BLaER1 (cell line): ENCODE measurements around the gene G6PD.
"Not testable (repeated sequence)": the region's sequence is repeated elsewhere in the genome, so short reads cannot be mapped to it uniquely, and the experiment has no call there.

ENCODE experiments used
- H3K27ac ChIP-seq: shearing (Covaris generic); formaldehyde crosslinking; 2 replicates; pipeline ENCODE4 v1.8.1; 2022
- H3K27me3 ChIP-seq: shearing (Covaris generic); formaldehyde crosslinking; 2 replicates; pipeline ENCODE4 v1.8.1; 2022
- H3K36me3 ChIP-seq: shearing (Covaris generic); formaldehyde crosslinking; 2 replicates; pipeline ENCODE4 v1.8.1; 2022
- H3K4me1 ChIP-seq: shearing (Covaris generic); formaldehyde crosslinking; 2 replicates; pipeline ENCODE4 v1.8.1; 2022
- H3K4me2 ChIP-seq: shearing (Covaris generic); formaldehyde crosslinking; 2 replicates; pipeline ENCODE4 v1.8.1; 2022
- H3K4me3 ChIP-seq: shearing (Covaris generic); formaldehyde crosslinking; 2 replicates; pipeline ENCODE4 v1.8.1; 2022
- H3K9ac ChIP-seq: shearing (Covaris generic); formaldehyde crosslinking; 2 replicates; pipeline ENCODE4 v1.8.1; 2022
- H3K9me3 ChIP-seq: shearing (Covaris generic); formaldehyde crosslinking; 2 replicates; pipeline ENCODE4 v1.8.1; 2022
- H4K20me1 ChIP-seq: shearing (Covaris generic); formaldehyde crosslinking; 2 replicates; pipeline ENCODE4 v1.8.1; 2022
- Cebpa-rat ChIP-seq: shearing (Covaris generic); IDR thresholded peaks from 2 replicates; pipeline ENCODE4 v1.8.1; 2022

The G6PD gene

DNA sequence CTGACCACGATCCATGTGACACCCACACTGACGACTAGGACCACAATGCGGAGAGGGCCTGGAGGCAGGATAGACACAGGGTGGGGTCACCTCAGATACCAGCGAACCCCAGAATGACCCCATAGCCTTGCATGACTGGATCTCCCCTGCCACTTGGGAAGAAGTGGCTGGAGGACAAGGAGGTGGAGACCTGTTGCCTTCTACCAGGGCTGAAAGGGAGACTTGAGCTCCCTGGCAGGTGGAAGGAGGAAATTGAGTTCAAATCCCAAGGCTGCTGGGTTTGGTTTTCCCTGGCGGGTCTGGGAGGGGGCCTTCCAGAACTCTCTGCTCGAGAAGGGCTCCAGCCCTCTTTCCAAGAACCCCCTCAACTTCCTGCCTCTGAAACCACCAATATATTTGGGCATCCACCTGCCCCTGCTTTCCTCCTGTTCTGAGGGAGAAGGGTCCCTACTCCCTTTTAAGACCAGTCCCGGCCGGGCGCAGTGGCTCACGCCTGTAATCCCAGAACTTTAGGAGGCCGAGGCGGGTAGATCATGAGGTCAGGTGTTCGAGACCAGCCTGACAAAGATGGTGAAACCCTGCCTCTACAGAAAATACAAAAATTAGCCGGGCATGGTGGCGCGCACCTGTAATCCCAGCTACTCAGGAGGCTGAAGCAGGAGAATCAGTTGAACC lies 33.6 kb downstream of the G6PD start:
- TF ChIP-seq Cebpa-rat = no peak
- H3K36me3 ChIP-seq = peaks cover 27% of the 10 kb centered on the region; the same call in 1 of the 2 replicates

GRCh38 chrX:154511761-154512160 lies 34.9 kb downstream of the G6PD start:
- peaks cover 41% of the 10 kb centered on the region for H3K9me3 ChIP-seq
- no peak overlapping the region for H3K4me3 ChIP-seq
- H3K27me3 ChIP-seq = peaks cover 31% of the 10 kb centered on the region
- peaks cover 40% of the 10 kb centered on the region for H3K4me1 ChIP-seq
- no peaks in the 10 kb centered on the region for H4K20me1 ChIP-seq
- H3K36me3 ChIP-seq = peaks cover 39% of the 10 kb centered on the region; the same call in 1 of the 2 replicates
- H3K9ac ChIP-seq = no peak overlapping the region
- peak overlapping the region; percentile 58 for H3K27ac ChIP-seq
- peak overlapping the region; percentile 52 for H3K4me2 ChIP-seq
- no peak for TF ChIP-seq Cebpa-rat

More for the DNA sequence above, 33.6 kb downstream of the G6PD start:
- Histone ChIP-seq H3K4me1 (peaks cover 44% of the 10 kb centered on the region), H3K9me3 (peaks cover 33% of the 10 kb centered on the region), H3K4me2 (no peak overlapping the region), H3K27ac (no peak overlapping the region), H3K27me3 (peaks cover 41% of the 10 kb centered on the region), H3K9ac (no peak overlapping the region), H4K20me1 (no peaks in the 10 kb centered on the region), H3K4me3 (no peak overlapping the region)

DNA sequence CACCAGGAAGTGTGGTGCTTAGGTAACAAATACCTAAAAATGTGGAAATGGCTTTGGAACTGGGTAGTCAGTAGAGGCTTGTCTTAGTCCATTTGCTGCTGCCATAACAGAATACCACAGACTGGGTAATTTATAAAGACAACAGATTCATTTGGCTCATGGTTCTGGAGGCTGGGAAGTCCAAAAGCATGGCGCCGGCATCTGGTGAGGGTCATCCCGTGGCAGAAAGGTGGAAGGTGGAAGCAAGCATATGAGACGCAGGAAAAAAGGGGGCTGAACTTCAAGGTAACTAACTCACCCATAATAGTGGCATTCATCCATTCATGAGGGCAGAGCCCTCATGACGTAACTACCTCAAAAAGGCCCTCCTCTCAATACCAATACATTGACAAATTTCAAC lies 37.2 kb downstream of the G6PD start:
- Histone ChIP-seq H3K9me3 (peaks cover 43% of the 10 kb centered on the region), H3K4me3 (no peak overlapping the region), H4K20me1 (no peaks in the 10 kb centered on the region), H3K27ac (no peak overlapping the region), H3K27me3 (peaks cover 37% of the 10 kb centered on the region), H3K4me2 (no peak overlapping the region), H3K9ac (no peak overlapping the region), H3K4me1 (peaks cover 29% of the 10 kb centered on the region), H3K36me3 (peaks cover 58% of the 10 kb centered on the region; the same call in 1 of the 2 replicates)
- no peak for TF ChIP-seq Cebpa-rat

GRCh38 chrX:154508384-154508745 lies 38.3 kb downstream of the G6PD start:
- Histone ChIP-seq H3K9ac (no peak overlapping the region), H3K4me1 (peaks cover 23% of the 10 kb centered on the region), H3K27me3 (peaks cover 37% of the 10 kb centered on the region), H3K9me3 (peaks cover 43% of the 10 kb centered on the region), H3K27ac (no peak overlapping the region), H3K4me3 (no peak overlapping the region), H3K4me2 (no peak overlapping the region), H4K20me1 (no peaks in the 10 kb centered on the region), H3K36me3 (peaks cover 58% of the 10 kb centered on the region; the same call in 1 of the 2 replicates)
- TF ChIP-seq Cebpa-rat = no peak

DNA sequence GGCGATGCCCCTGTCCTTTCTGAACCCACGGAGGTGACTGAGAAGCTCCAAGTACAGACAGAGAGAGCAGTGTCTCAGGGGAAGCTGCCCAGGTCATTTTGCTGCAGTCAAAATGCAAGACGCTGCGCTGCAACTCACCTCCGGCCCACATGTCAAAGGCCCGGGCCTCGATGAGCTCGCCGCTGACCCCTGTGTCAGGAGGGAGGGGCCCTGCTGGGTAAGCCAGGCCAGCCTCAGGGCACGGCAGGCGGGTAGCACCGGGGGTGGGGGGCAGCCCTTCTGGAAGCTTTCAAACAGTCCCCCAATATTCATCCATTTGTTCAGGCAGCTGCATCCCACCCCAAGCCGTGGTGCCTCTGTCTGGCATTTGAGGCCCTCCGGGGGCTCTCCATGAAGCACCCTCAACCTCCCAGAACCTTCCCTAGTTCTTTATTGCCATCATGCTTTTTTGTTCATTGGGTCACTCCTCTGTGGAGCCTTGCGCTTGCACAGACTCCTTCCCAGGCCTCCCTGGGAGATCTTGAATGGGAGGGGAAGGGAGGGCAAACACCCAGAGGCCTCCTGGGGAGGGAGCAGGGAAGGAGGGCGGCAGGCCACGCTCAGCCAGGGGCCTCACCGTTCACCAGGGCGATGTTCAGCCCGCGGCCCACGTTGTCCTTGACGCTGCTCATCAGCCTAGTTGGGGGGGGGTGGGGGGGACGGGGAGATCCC lies 38.8 kb downstream of the G6PD start:
- Histone ChIP-seq H3K9me3 (peaks cover 43% of the 10 kb centered on the region), H3K27me3 (peaks cover 39% of the 10 kb centered on the region)
- no peak for TF ChIP-seq Cebpa-rat

GRCh38 chrX:154506483-154507332 lies 39.9 kb downstream of the G6PD start:
- Histone ChIP-seq H3K36me3 (peaks cover 51% of the 10 kb centered on the region; the same call in 1 of the 2 replicates), H3K27ac (no peak overlapping the region), H3K9me3 (peaks cover 43% of the 10 kb centered on the region), H3K4me3 (no peak overlapping the region), H4K20me1 (no peaks in the 10 kb centered on the region), H3K27me3 (peaks cover 44% of the 10 kb centered on the region), H3K4me1 (peaks cover 7% of the 10 kb centered on the region), H3K9ac (no peak overlapping the region), H3K4me2 (no peak overlapping the region)
- no peak for TF ChIP-seq Cebpa-rat

More for the DNA sequence above, 38.8 kb downstream of the G6PD start:
- H3K27ac ChIP-seq = no peak overlapping the region
- no peak overlapping the region for H3K9ac ChIP-seq
- H3K4me3 ChIP-seq = no peak overlapping the region
- H3K36me3 ChIP-seq = peaks cover 58% of the 10 kb centered on the region; the same call in 1 of the 2 replicates
- H3K4me2 ChIP-seq = no peak overlapping the region
- peaks cover 18% of the 10 kb centered on the region for H3K4me1 ChIP-seq
- no peaks in the 10 kb centered on the region for H4K20me1 ChIP-seq

- Histone ChIP-seq H3K9ac (no peak overlapping the region), H3K9me3 (peaks cover 43% of the 10 kb centered on the region), H3K4me2 (no peak overlapping the region), H3K36me3 (peaks cover 50% of the 10 kb centered on the region; the same call in 1 of the 2 replicates), H3K27me3 (peaks cover 35% of the 10 kb centered on the region), H3K4me1 (no peaks in the 10 kb centered on the region), H4K20me1 (no peaks in the 10 kb centered on the region), H3K27ac (no peak overlapping the region), H3K4me3 (no peak overlapping the region)
- TF ChIP-seq Cebpa-rat = no peak
These were observed 40.9 kb downstream of the G6PD start for GRCh38 chrX:154505734-154506133.

GRCh38 chrX:154502989-154503388 lies 43.7 kb downstream of the G6PD start:
- Histone ChIP-seq H3K4me3 (no peak overlapping the region), H3K4me1 (0 out of 2 replicates have a peak, but pooled peaks cover under 1% of the 10 kb centered on the region), H3K9me3 (peaks cover 28% of the 10 kb centered on the region), H4K20me1 (no peaks in the 10 kb centered on the region), H3K27me3 (peaks cover 31% of the 10 kb centered on the region), H3K36me3 (peaks cover 31% of the 10 kb centered on the region; the same call in 1 of the 2 replicates), H3K4me2 (no peak overlapping the region), H3K9ac (no peak overlapping the region), H3K27ac (no peak overlapping the region)
- TF ChIP-seq Cebpa-rat = no peak

DNA sequence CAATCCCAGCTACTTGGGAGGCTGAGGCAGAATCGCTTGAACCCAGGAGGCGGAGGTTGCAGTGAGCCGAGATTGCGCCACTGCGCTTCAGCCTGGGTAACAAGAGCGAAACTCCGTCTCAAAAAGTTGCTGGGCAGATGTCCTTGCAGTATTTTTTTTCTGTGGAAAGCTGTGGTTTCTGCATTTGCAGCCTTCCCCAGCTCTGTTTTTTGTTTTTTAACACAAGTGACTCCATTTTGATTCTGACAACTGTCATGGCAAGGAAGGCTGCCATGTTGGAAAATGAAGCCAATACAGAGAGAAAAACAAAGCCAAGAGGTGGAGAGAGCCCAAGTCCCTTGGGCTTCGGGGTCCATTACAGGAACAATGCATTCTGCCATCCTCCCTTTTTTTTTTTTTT lies 44.5 kb downstream of the G6PD start:
- TF ChIP-seq Cebpa-rat = no peak
- peaks cover 23% of the 10 kb centered on the region; the same call in 1 of the 2 replicates for H3K36me3 ChIP-seq
- H3K27ac ChIP-seq = no peak overlapping the region
- H3K27me3 ChIP-seq = peaks cover 39% of the 10 kb centered on the region
- H3K9ac ChIP-seq = no peak overlapping the region
- H3K4me2 ChIP-seq = no peak overlapping the region
- H4K20me1 ChIP-seq = no peaks in the 10 kb centered on the region
- H3K4me1 ChIP-seq = 0 out of 2 replicates have a peak, but pooled peaks cover 6% of the 10 kb centered on the region
- no peak overlapping the region for H3K4me3 ChIP-seq
- peaks cover 20% of the 10 kb centered on the region for H3K9me3 ChIP-seq

GRCh38 chrX:154501423-154501822 lies 45.2 kb downstream of the G6PD start:
- Histone ChIP-seq H3K9me3 (peaks cover 15% of the 10 kb centered on the region), H3K27me3 (peaks cover 46% of the 10 kb centered on the region), H3K36me3 (peaks cover 16% of the 10 kb centered on the region; the same call in 1 of the 2 replicates)
- not testable (repeated sequence) for H3K4me2 ChIP-seq, H3K4me1 ChIP-seq, H3K4me3 ChIP-seq, H3K9ac ChIP-seq, H3K27ac ChIP-seq, H4K20me1 ChIP-seq

DNA sequence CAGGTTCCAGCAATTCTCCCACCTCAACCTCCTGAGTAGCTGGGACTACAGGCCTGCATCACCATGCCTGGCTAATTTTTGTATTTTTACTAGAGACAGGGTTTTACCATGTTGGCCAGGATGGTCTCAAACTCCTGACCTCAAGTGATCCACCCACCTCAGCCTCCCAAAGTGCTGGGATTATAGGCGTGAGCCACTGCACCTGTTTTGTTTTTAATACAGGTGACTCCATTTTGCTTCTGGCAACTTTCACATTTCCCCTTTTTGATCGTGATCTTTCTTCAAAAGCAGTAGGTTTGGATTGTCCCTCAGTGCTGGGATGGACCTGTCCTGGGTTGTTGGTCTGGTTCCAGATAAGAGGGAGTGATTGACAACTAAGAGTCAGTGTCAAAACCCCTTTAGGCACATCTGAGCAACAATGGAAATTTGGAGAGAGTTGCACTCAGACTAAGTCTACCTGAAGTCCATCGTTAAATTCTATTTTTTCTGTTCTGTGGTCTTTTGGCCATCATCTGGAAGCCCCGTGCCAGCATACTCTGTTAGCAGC lies 50.0 kb downstream of the G6PD start:
- not testable (repeated sequence) for H3K9ac ChIP-seq, H3K9me3 ChIP-seq, H3K27ac ChIP-seq, H3K4me1 ChIP-seq, H3K4me3 ChIP-seq, H3K4me2 ChIP-seq, H4K20me1 ChIP-seq, H3K36me3 ChIP-seq
- peaks cover 58% of the 10 kb centered on the region for H3K27me3 ChIP-seq
